ENCODE data around the gene PYCR2. TPM values are rescaled to one million over a fixed set of nuclear protein-coding genes. Genes with fewer than 3 reads are reported as not detected.

The PYCR2 gene
- total and polyA plus RNA-seq, 10 of the 15 experiments (the other 5 are each of a cell fraction or from before 2014, with no cell fraction given), result 1.7 to 81.8 (median 54.9) TPM

- WGBS (ENCODE audit: insufficient coverage, insufficient replicate concordance, low lambda C conversion rate, missing lambda C conversion rate), result 78% methylated on average over 15 of the region's 15 CpGs
- ChIA-PET CTCF (interaction anchor here (0.6 to 6.1 kb wide), 12 partner anchors 11 to 491 kb away, joined by 3 to 55 read pairs (median 4); no protein-coding TSS in a partner anchor), RAD21 (ENCODE audit: unreplicated experiment) (interaction anchor here (1.0 to 2.1 kb wide), 2 partner anchors 23 to 101 kb away, joined by 3 to 4 read pairs; no protein-coding TSS in a partner anchor), SMC1A (ENCODE audit: uncharacterized antibody, unreplicated experiment) (interaction anchor here (0.7 to 2.1 kb wide), 6 partner anchors 11 to 493 kb away, joined by 3 to 7 read pairs (median 4); no protein-coding TSS in a partner anchor), POLR2A (no interaction called here)
- FAIRE-seq, result no peak
- no peaks in the 10 kb centered on the region for H4K20me1 ChIP-seq (ENCODE audit: control insufficient read depth, insufficient read depth)
- no peak overlapping the region for H3K27ac ChIP-seq (ENCODE audit: control insufficient read depth, insufficient read depth)
- in situ Hi-C loops (cut with MboI), result no loop called here
- H3K4me3 ChIP-seq, result no peak overlapping the region
- no peaks in the 10 kb centered on the region for H3K4me1 ChIP-seq (ENCODE audit: control insufficient read depth, insufficient read depth, low read length)
- no peaks in the 10 kb centered on the region for H3K9me3 ChIP-seq (replicated peaks; ENCODE audit: control insufficient read depth, insufficient read depth, low read length)
- H3K36me3 ChIP-seq (ENCODE audit: control insufficient read depth in 2 of 2, insufficient read depth in 2 of 2, low read length in 1 of 2), result no peaks in the 10 kb centered on the region
- no peak overlapping the region for H3K4me2 ChIP-seq (ENCODE audit: control insufficient read depth, insufficient read depth)
- no peak overlapping the region for H3K9ac ChIP-seq (ENCODE audit: control insufficient read depth, insufficient read depth, low read length)
- no peak for ATAC-seq
- intact Hi-C loops (cut with micrococcal nuclease; ENCODE audit: unreplicated experiment), result no loop called here
- no peak for DNase-seq (ENCODE audit: low read depth, low spot score)
- BruUV-seq (replicated peaks), result no TSS peak
- no peaks in the 10 kb centered on the region; a peak in 1 of 4 replicates for H3K27me3 ChIP-seq (replicated peaks in 1 of 2; ENCODE audit: control insufficient read depth in 2 of 2, insufficient read depth in 2 of 2, low read length in 1 of 2)
- no peaks in the 10 kb centered on the region for H3K79me2 ChIP-seq (ENCODE audit: control insufficient read depth, insufficient read depth, low read length)
- no peak overlapping the region for H2AFZ ChIP-seq (ENCODE audit: control insufficient read depth, low read depth, low read length)
- no peak for TF ChIP-seq SIN3A (IDR thresholded peaks at IDR 0.05; ENCODE audit: low read depth, low read length)
- TF ChIP-seq SRF (IDR thresholded peaks at IDR 0.05; ENCODE audit: low read depth in 2 of 2, low read length in 2 of 2), result no peak
- no peak for TF ChIP-seq NFIC (IDR thresholded peaks at IDR 0.05; ENCODE audit: low read depth, low read length)
- no peak for TF ChIP-seq ZNF384 (IDR thresholded peaks at IDR 0.05; ENCODE audit: borderline replicate concordance, low read depth, low read length)
- TF ChIP-seq CUX1 (IDR thresholded peaks at IDR 0.05; ENCODE audit: insufficient replicate concordance, low read depth, low read length), result no peak
- no peak for TF ChIP-seq EZH2 (IDR thresholded peaks at IDR 0.05; ENCODE audit: borderline replicate concordance, control insufficient read depth, low read depth, low read length)
- no peak for TF ChIP-seq PML (IDR thresholded peaks at IDR 0.05; ENCODE audit: low read length)
- no peak for TF ChIP-seq PAX8 (IDR thresholded peaks at IDR 0.05)
- no peak for TF ChIP-seq ZBED1 (IDR thresholded peaks at IDR 0.05; ENCODE audit: borderline replicate concordance)
- no peak for TF ChIP-seq IKZF1 (conservative IDR thresholded peaks at IDR 0.05)
- TF ChIP-seq PKNOX1 (IDR thresholded peaks at IDR 0.05), result no peak
- no peak for TF ChIP-seq BCL11A (IDR thresholded peaks at IDR 0.05; ENCODE audit: low read depth, low read length)
- no peak for TF ChIP-seq POLR2AphosphoS5 (IDR thresholded peaks at IDR 0.05; ENCODE audit: low read length)
- no peak for TF ChIP-seq ZBTB4 (CRISPR knock-in tag; IDR thresholded peaks at IDR 0.05)
Measured at GRCh38 chr1:225963735-225964530, 39.9 kb upstream of the PYCR2 start.
